ENCODE results near the gene FIGN. TPM values are rescaled to one million over a fixed set of nuclear protein-coding genes. Genes with fewer than 3 reads are reported as not detected.

FIGN gene
- total and polyA plus RNA-seq, 4 donors = 1.1 to 7.8 (median 5.1) TPM

- no peak for TF ChIP-seq REST (IDR thresholded peaks at IDR 0.05)
These were observed 37.8 kb downstream of the FIGN start (continued) for GRCh38 chr2:163697846-163698637.

- no peaks in the 10 kb centered on the region for H3K36me3 ChIP-seq (ENCODE audit: control insufficient read depth in 4 of 4, insufficient read depth in 3 of 4, low read depth in 1 of 4, low read length in 3 of 4)
- no peak overlapping the region for H3K27ac ChIP-seq (ENCODE audit: low read depth in 1 of 2, low read length in 2 of 2)
- 59% methylated on average over 3 of the region's 3 CpGs for WGBS
- no peak for TF ChIP-seq REST (IDR thresholded peaks at IDR 0.05)
- no peak for TF ChIP-seq YY1 (IDR thresholded peaks at IDR 0.05)
- TF ChIP-seq JUND (IDR thresholded peaks at IDR 0.05) = no peak
- no peak for TF ChIP-seq MAX (IDR thresholded peaks at IDR 0.05)
- no peak for TF ChIP-seq TAF1 (conservative IDR thresholded peaks at IDR 0.05)
- no peak for TF ChIP-seq CTCF (IDR thresholded peaks at IDR 0.05; ENCODE audit: low read depth, low read length, missing input control)
- no peak overlapping the region for H3K9ac ChIP-seq (ENCODE audit: low read depth in 1 of 2, low read length in 2 of 2)
- no peaks in the 10 kb centered on the region for H3K9me3 ChIP-seq (ENCODE audit: control insufficient read depth in 4 of 4, low read length in 3 of 4)
- H3K4me3 ChIP-seq (ENCODE audit: low read depth in 1 of 3, low read length in 3 of 3) = no peak overlapping the region
- DNase-seq (ENCODE audit: low spot score) = no peak
- H3K27me3 ChIP-seq (ENCODE audit: control insufficient read depth in 4 of 4, insufficient read depth in 4 of 4, low read length in 3 of 4) = no peaks in the 10 kb centered on the region
- H3K4me1 ChIP-seq (ENCODE audit: control insufficient read depth in 4 of 4, insufficient read depth in 4 of 4, low read length in 3 of 4) = peaks cover 0 to 5% (median 0%) of the 10 kb centered on the region in 4 donors
These were observed 38.4 kb downstream of the FIGN start for GRCh38 chr2:163697429-163697828.

GRCh38 chr2:163693484-163693883 is 42.3 kb downstream of the FIGN start:
- Histone ChIP-seq H3K9me3 (ENCODE audit: control insufficient read depth in 4 of 4, low read length in 3 of 4) (no peaks in the 10 kb centered on the region), H3K36me3 (ENCODE audit: control insufficient read depth in 4 of 4, insufficient read depth in 3 of 4, low read depth in 1 of 4, low read length in 3 of 4) (no peaks in the 10 kb centered on the region), H3K27me3 (ENCODE audit: control insufficient read depth in 4 of 4, insufficient read depth in 4 of 4, low read length in 3 of 4) (no peaks in the 10 kb centered on the region), H3K4me3 (ENCODE audit: low read depth in 1 of 3, low read length in 3 of 3) (no peak overlapping the region), H3K9ac (ENCODE audit: low read depth in 1 of 2, low read length in 2 of 2) (no peak overlapping the region), H3K4me1 (ENCODE audit: control insufficient read depth in 4 of 4, insufficient read depth in 4 of 4, low read length in 3 of 4) (peaks cover 0 to 5% (median 0%) of the 10 kb centered on the region in 4 donors), H3K27ac (ENCODE audit: low read depth in 1 of 2, low read length in 2 of 2) (no peak overlapping the region)
- TF ChIP-seq ZBTB33 (IDR thresholded peaks at IDR 0.05) (no peak), HNF4A (conservative IDR thresholded peaks at IDR 0.05) (no peak), JUND (IDR thresholded peaks at IDR 0.05) (no peak), GABPA (IDR thresholded peaks at IDR 0.05 in 1 of 2, conservative IDR thresholded peaks at IDR 0.05 in 1 of 2) (no peak), MAX (IDR thresholded peaks at IDR 0.05) (no peak)
- DNase-seq (ENCODE audit: low spot score) = no peak
- WGBS = 94% methylated on average over 2 of the region's 2 CpGs

All from liver (tissue), 9 donors.